B cell (primary cell): Measurements from ENCODE around the gene U2AF1. TPM values are rescaled to one million over a fixed set of nuclear protein-coding genes. Genes with fewer than 3 reads are reported as not detected.
"Not testable (repeated sequence)": the region's sequence is repeated elsewhere in the genome, so short reads cannot be mapped to it uniquely, and the experiment has no call there.

Source experiments
- ATAC-seq: fragments of 200-7000 bp; cut with Tn5 transposase; one replicate; pipeline ENCODE4 v1.10.0; 2021; ENCODE audit warnings: low read depth, mild to moderate bottlenecking, moderate number of reproducible peaks, moderate library complexity
- CTCF ChIA-PET: fragments of 350-600 bp; sonication (Branson Sonifier 250); formaldehyde crosslinking; loops from one replicate; lab custom pipeline; 2021; ENCODE audit warnings: antibody characterized with exemption, inconsistent platforms; lab: Charles Lee
- POLR2A ChIA-PET: fragments of 350-600 bp; sonication (Branson Sonifier 250); formaldehyde crosslinking; loops from one replicate; lab custom pipeline; 2021; ENCODE audit warnings: antibody characterized with exemption; lab: Charles Lee
- DNase-seq: peaks from one replicate; pipeline ENCODE4 v3.0.0; 2013
- H2AFZ ChIP-seq: 2 replicates; pipeline ENCODE4 v1.6.1; 2012; ENCODE audit warnings: mild to moderate bottlenecking, low read depth, low read length; ENCODE audit not compliant: insufficient read depth, poor library complexity, severe bottlenecking
- H3K27ac ChIP-seq, 2 donors: 1 replicate in 1 of 2; 2 replicates in 1 of 2; pipeline ENCODE4 v1.5.1; 2012 to 2013; ENCODE audit warnings: low read length in 2 of 2, mild to moderate bottlenecking in 2 of 2, moderate library complexity in 1 of 2
- H3K27me3 ChIP-seq, 4 experiments: fragments of 200-600 bp in 1 of 4; sonication (generic) in 1 of 4; replicated peaks in 1 of 4; 1 replicate in 2 of 4; 2 replicates in 2 of 4; pipeline versions ENCODE4 v1.6.1 to v1.7.0; 2013 to 2016; ENCODE audit warnings: low read length in 3 of 4, mild to moderate bottlenecking in 2 of 4, mixed read lengths in 1 of 4, moderate library complexity in 1 of 4; ENCODE audit not compliant: insufficient read depth in 4 of 4, control insufficient read depth in 3 of 4; ENCODE audit errors: control extremely low read depth in 1 of 4
- H3K36me3 ChIP-seq, 2 experiments: replicated peaks in 1 of 2; 1 replicate in 1 of 2; 2 replicates in 1 of 2; pipeline versions ENCODE4 v1.6.1 to v1.7.1; 2013; ENCODE audit warnings: low read length in 1 of 2; ENCODE audit not compliant: insufficient read depth in 2 of 2, control insufficient read depth in 1 of 2; ENCODE audit errors: control extremely low read depth in 1 of 2, extremely low read depth in 1 of 2
- H3K4me1 ChIP-seq, 2 donors: fragments of 200-600 bp in 1 of 2; sonication (generic) in 1 of 2; 1 replicate in 1 of 2; 2 replicates in 1 of 2; pipeline versions ENCODE4 v1.5.1 to v1.6.1; 2013 to 2017; ENCODE audit warnings: low read length in 2 of 2; ENCODE audit not compliant: control insufficient read depth in 2 of 2, insufficient read depth in 2 of 2
- H3K4me2 ChIP-seq: replicated peaks from 2 replicates; pipeline ENCODE3; 2012; ENCODE audit warnings: mild to moderate bottlenecking, low read depth, low read length; ENCODE audit not compliant: poor library complexity, severe bottlenecking
- H3K4me3 ChIP-seq, 5 experiments: fragments of 200-600 bp in 1 of 5; sonication (generic) in 1 of 5; 1 replicate in 3 of 5; 2 replicates in 2 of 5; pipeline versions ENCODE4 v1.5.1 to v1.7.0; 2011 to 2016; ENCODE audit warnings: low read length in 4 of 5, mild to moderate bottlenecking in 4 of 5, low read depth in 2 of 5, control low read depth in 1 of 5, moderate library complexity in 1 of 5; ENCODE audit not compliant: insufficient read depth in 1 of 5; ENCODE audit errors: control extremely low read depth in 1 of 5, extremely low read depth in 1 of 5
- H3K79me2 ChIP-seq: fragments of 200-600 bp; sonication (generic); one replicate; pipeline ENCODE4 v1.6.0; 2016; ENCODE audit warnings: low read length; ENCODE audit not compliant: control insufficient read depth, insufficient read depth
- H3K9ac ChIP-seq: fragments of 200-600 bp; sonication (generic); 2 replicates; pipeline ENCODE4 v1.6.1; 2017; ENCODE audit warnings: mild to moderate bottlenecking, low read length, moderate library complexity
- H3K9me3 ChIP-seq, 3 donors: one replicate each; pipeline versions ENCODE4 v1.6.1 to v1.7.1; 2013; ENCODE audit warnings: low read length in 2 of 3; ENCODE audit not compliant: control insufficient read depth in 2 of 3, insufficient read depth in 1 of 3; ENCODE audit errors: control extremely low read depth in 1 of 3
- H4K20me1 ChIP-seq: 2 replicates; pipeline ENCODE4 v1.6.0; 2012; ENCODE audit warnings: mild to moderate bottlenecking, low read length; ENCODE audit not compliant: insufficient read depth, control insufficient read depth, poor library complexity, severe bottlenecking
- H3K27ac Mint-ChIP-seq: one replicate; pipeline ENCODE4 v1.8.0; 2021; ENCODE audit warnings: mixed read lengths
- H3K27me3 Mint-ChIP-seq: one replicate; pipeline ENCODE4 v1.8.0; 2021; ENCODE audit warnings: mixed read lengths
- H3K4me1 Mint-ChIP-seq: one replicate; pipeline ENCODE4 v1.8.0; 2021; ENCODE audit warnings: mixed read lengths
- H3K4me3 Mint-ChIP-seq: one replicate; pipeline ENCODE4 v1.8.0; 2021; ENCODE audit warnings: mixed read lengths
- H3K9me3 Mint-ChIP-seq: one replicate; pipeline ENCODE4 v1.8.0; 2022; ENCODE audit warnings: mixed read lengths; ENCODE audit not compliant: insufficient read depth
- WGBS: methylation state at CpG from one replicate; pipeline ENCODE4 v1.1.5; 2013; ENCODE audit warnings: missing lambda C conversion rate; ENCODE audit not compliant: insufficient coverage; 5-methylcytosine and 5-hydroxymethylcytosine counted together
- intact Hi-C: fragments of 100-400 bp; cut with micrococcal nuclease; formaldehyde crosslinking; loops from one replicate; pipeline ENCODE4 v1.10.0; 2022
- polyA plus RNA-seq: library from polyadenylated mRNA; depleted of rRNA; stranded (reverse); fragments of >200 nt; gene quantifications from 2 replicates; pipeline ENCODE4 v1.2.3, GENCODE V29; 2012
- total RNA-seq, 2 donors: library from RNA; stranded (reverse); fragments of 120-200 nt in 1 of 2; gene quantifications; 1 replicate in 1 of 2; 2 replicates in 1 of 2; pipeline versions ENCODE4 v1.2.3 to v1.2.4, GENCODE V29; 2013 to 2022

The U2AF1 gene
- total and polyA plus RNA-seq, 2 donors (not counting 1 experiment from before 2014, with no cell fraction given): 70.9 to 104 TPM

GRCh38 chr21:43069682-43070081 lies 37.7 kb downstream of the U2AF1 start:
- H3K4me1 Mint-ChIP-seq, H3K9me3 Mint-ChIP-seq: not testable (repeated sequence)

GRCh38 chr21:43068065-43068464 lies 39.3 kb downstream of the U2AF1 start:
- POLR2A ChIA-PET, H3K27ac ChIP-seq, H3K4me3 Mint-ChIP-seq, H3K4me2 ChIP-seq, H3K4me1 ChIP-seq, intact Hi-C loops, H3K4me3 ChIP-seq, H3K27me3 ChIP-seq, H3K4me1 Mint-ChIP-seq, DNase-seq, H3K9ac ChIP-seq, H3K9me3 Mint-ChIP-seq, CTCF ChIA-PET, H3K27ac Mint-ChIP-seq, ATAC-seq, H2AFZ ChIP-seq, H4K20me1 ChIP-seq, H3K79me2 ChIP-seq, H3K9me3 ChIP-seq, H3K27me3 Mint-ChIP-seq, H3K36me3 ChIP-seq: not testable (repeated sequence)
- WGBS: no CpG with 5 or more reads among the region's 12 CpGs

More at GRCh38 chr21:43069682-43070081, 37.7 kb downstream of the U2AF1 start:
- H2AFZ ChIP-seq, H3K9ac ChIP-seq, H3K4me2 ChIP-seq, H3K4me1 ChIP-seq, intact Hi-C loops, H3K9me3 ChIP-seq, DNase-seq, H3K27me3 ChIP-seq, H3K36me3 ChIP-seq, POLR2A ChIA-PET, H4K20me1 ChIP-seq, H3K27ac Mint-ChIP-seq, H3K27ac ChIP-seq, H3K27me3 Mint-ChIP-seq, H3K4me3 Mint-ChIP-seq, CTCF ChIA-PET, H3K4me3 ChIP-seq, H3K79me2 ChIP-seq, ATAC-seq: not testable (repeated sequence)
- no CpG with 5 or more reads among the region's 10 CpGs for WGBS

- CTCF ChIA-PET, ATAC-seq, H3K36me3 ChIP-seq, H4K20me1 ChIP-seq, H3K27me3 ChIP-seq, H3K27ac ChIP-seq, H3K4me3 Mint-ChIP-seq, H3K9me3 Mint-ChIP-seq, H3K4me2 ChIP-seq, H3K9ac ChIP-seq, H3K4me1 Mint-ChIP-seq, POLR2A ChIA-PET, H3K4me1 ChIP-seq, H3K27me3 Mint-ChIP-seq, H3K79me2 ChIP-seq, intact Hi-C loops, H3K27ac Mint-ChIP-seq, H2AFZ ChIP-seq, H3K9me3 ChIP-seq, H3K4me3 ChIP-seq, DNase-seq: not testable (repeated sequence)
- WGBS: no CpG with 5 or more reads among the region's 12 CpGs
These were observed 40.7 kb downstream of the U2AF1 start for GRCh38 chr21:43066690-43067089.

GRCh38 chr21:43065991-43066390 lies 41.4 kb downstream of the U2AF1 start:
- H3K9me3 ChIP-seq, H3K79me2 ChIP-seq, POLR2A ChIA-PET, H3K4me1 Mint-ChIP-seq, H4K20me1 ChIP-seq, H3K27ac ChIP-seq, CTCF ChIA-PET, H3K36me3 ChIP-seq, H3K27ac Mint-ChIP-seq, H3K4me1 ChIP-seq, H3K4me2 ChIP-seq, H3K27me3 Mint-ChIP-seq, ATAC-seq, H3K4me3 Mint-ChIP-seq, H3K27me3 ChIP-seq, H3K9me3 Mint-ChIP-seq, DNase-seq, intact Hi-C loops, H3K4me3 ChIP-seq, H3K9ac ChIP-seq, H2AFZ ChIP-seq: not testable (repeated sequence)
- no CpG with 5 or more reads among the region's 30 CpGs for WGBS
